Endodermal cell (in vitro differentiated cells): Measurements from ENCODE around the gene TRIM46. TPM values are rescaled to one million over a fixed set of nuclear protein-coding genes. Genes with fewer than 3 reads are reported as not detected.

Source experiments
- DNase-seq: peaks from one replicate; pipeline ENCODE4 v3.0.0-alpha.2; 2017
- H3K27ac ChIP-seq: 2 replicates; pipeline ENCODE4 v1.5.1; 2013; ENCODE audit warnings: mild to moderate bottlenecking, low read depth, low read length, moderate library complexity
- H3K27me3 ChIP-seq: 2 replicates; pipeline ENCODE4 v1.6.1; 2013; ENCODE audit warnings: mild to moderate bottlenecking, low read length, moderate library complexity; ENCODE audit not compliant: insufficient read depth, control insufficient read depth, poor library complexity, severe bottlenecking
- H3K36me3 ChIP-seq: 2 replicates; pipeline ENCODE4 v1.7.0; 2013; ENCODE audit warnings: mild to moderate bottlenecking, low read length, moderate library complexity; ENCODE audit not compliant: control insufficient read depth, insufficient read depth
- H3K4me1 ChIP-seq: one replicate; pipeline ENCODE4 v1.7.0; 2013; ENCODE audit warnings: low read length; ENCODE audit not compliant: control insufficient read depth, insufficient read depth
- H3K4me3 ChIP-seq: 2 replicates; pipeline ENCODE4 v1.5.1; 2013; ENCODE audit warnings: mild to moderate bottlenecking, low read length, moderate library complexity
- H3K9ac ChIP-seq: 2 replicates; pipeline ENCODE4 v1.6.1; 2013; ENCODE audit warnings: mild to moderate bottlenecking, low read length, moderate library complexity; ENCODE audit not compliant: poor library complexity, severe bottlenecking; ENCODE audit errors: extremely low read depth
- H3K9me3 ChIP-seq: 2 replicates; pipeline ENCODE4 v1.6.1; 2013; ENCODE audit warnings: mild to moderate bottlenecking, low read length, moderate library complexity; ENCODE audit not compliant: control insufficient read depth
- H3K27ac Mint-ChIP-seq: 2 replicates; pipeline ENCODE4 v1.8.0; 2020; ENCODE audit warnings: mixed read lengths
- H3K27me3 Mint-ChIP-seq: 2 replicates; pipeline ENCODE4 v1.8.0; 2021; ENCODE audit warnings: mild to moderate bottlenecking, mixed read lengths; ENCODE audit not compliant: insufficient read depth
- H3K36me3 Mint-ChIP-seq: 2 replicates; pipeline ENCODE4 v1.8.0; 2020; ENCODE audit warnings: low read depth, mixed read lengths
- H3K4me1 Mint-ChIP-seq: 2 replicates; pipeline ENCODE4 v1.8.0; 2020; ENCODE audit warnings: mixed read lengths
- H3K4me3 Mint-ChIP-seq: 2 replicates; pipeline ENCODE4 v1.8.0; 2020; ENCODE audit warnings: mild to moderate bottlenecking, moderate library complexity, mixed read lengths
- H3K9me3 Mint-ChIP-seq: 2 replicates; pipeline ENCODE4 v1.8.0; 2020; ENCODE audit warnings: mild to moderate bottlenecking, mixed read lengths
- CTCF ChIP-seq: fragments of 200-600 bp; sonication (generic); conservative IDR thresholded peaks from 2 replicates; pipeline ENCODE4 v1.5.0; 2021; ENCODE audit warnings: antibody characterized with exemption, mild to moderate bottlenecking
- WGBS, 2 experiments: methylation state at CpG; one replicate each; pipeline versions ENCODE4 v1.1.5 to v1.1.7; 2013; ENCODE audit warnings: missing lambda C conversion rate in 2 of 2, mixed read lengths in 1 of 2; ENCODE audit not compliant: insufficient coverage in 1 of 2, insufficient read length in 1 of 2; 5-methylcytosine and 5-hydroxymethylcytosine counted together
- total RNA-seq, 2 donors: library from RNA; stranded (reverse); fragmentation: NEBNext Ultra II Directional in 1 of 2; extraction: Animal tissue kit (Norgen Biotek cat#: 25700) in 1 of 2; gene quantifications; 2 replicates in 1 of 2; 3 replicates in 1 of 2; pipeline ENCODE4 v1.2.1, GENCODE V29; 2021

TRIM46 gene
- total RNA-seq, 2 donors from 2014 or later: 5.1 to 7.1 TPM

GRCh38 chr1:155133799-155134281 lies 39.8 kb upstream of the TRIM46 start:
- Histone ChIP-seq H3K27me3 (peaks cover 9% of the 10 kb centered on the region), H3K4me3 (no peak overlapping the region), H3K4me1 (peaks cover 16% of the 10 kb centered on the region), H3K9ac (no peak overlapping the region), H3K27ac (no peak overlapping the region), H3K36me3 (peaks cover 12% of the 10 kb centered on the region), H3K9me3 (no peaks in the 10 kb centered on the region)
- no peak for TF ChIP-seq CTCF
- DNase-seq: no peak
- Mint-ChIP-seq H3K4me1 (peaks cover 28% of the 10 kb centered on the region), H3K4me3 (peak overlapping the region; percentile 94), H3K9me3 (no peaks in the 10 kb centered on the region), H3K36me3 (peaks cover 18% of the 10 kb centered on the region), H3K27me3 (peaks cover 33% of the 10 kb centered on the region), H3K27ac (no peak overlapping the region)
- 86 to 95% methylated on average over 6 to 7 of the region's 7 CpGs for WGBS, 2 experiments

- no peak for DNase-seq
- Mint-ChIP-seq H3K4me1 (peaks cover 23% of the 10 kb centered on the region), H3K27me3 (peaks cover 29% of the 10 kb centered on the region), H3K4me3 (peak overlapping the region; percentile 94), H3K36me3 (peaks cover 20% of the 10 kb centered on the region), H3K9me3 (no peaks in the 10 kb centered on the region), H3K27ac (no peak overlapping the region)
- H3K9ac ChIP-seq: peak overlapping the region; percentile 86
- no peaks in the 10 kb centered on the region for H3K9me3 ChIP-seq
- peak overlapping the region; percentile 99 for H3K4me3 ChIP-seq
- 67 to 71% methylated on average over 1 of the region's 1 CpG for WGBS, 2 experiments
- peaks cover 12% of the 10 kb centered on the region for H3K36me3 ChIP-seq
- peaks cover 13% of the 10 kb centered on the region for H3K4me1 ChIP-seq
- peaks cover 4% of the 10 kb centered on the region for H3K27me3 ChIP-seq
- H3K27ac ChIP-seq: no peak overlapping the region
- no peak for TF ChIP-seq CTCF
These were observed 39.3 kb upstream of the TRIM46 start for GRCh38 chr1:155134322-155134721.

- Mint-ChIP-seq H3K27me3 (peaks cover 23% of the 10 kb centered on the region), H3K4me3 (peak overlapping the region; percentile 94), H3K36me3 (peaks cover 20% of the 10 kb centered on the region), H3K4me1 (peaks cover 18% of the 10 kb centered on the region), H3K9me3 (no peaks in the 10 kb centered on the region), H3K27ac (peak overlapping the region; percentile 99)
- Histone ChIP-seq H3K4me3 (peak overlapping the region; percentile 99), H3K27me3 (no peaks in the 10 kb centered on the region), H3K36me3 (peaks cover 12% of the 10 kb centered on the region), H3K9me3 (no peaks in the 10 kb centered on the region), H3K9ac (peak overlapping the region; percentile 86), H3K27ac (peak overlapping the region; percentile 88), H3K4me1 (peaks cover 7% of the 10 kb centered on the region)
- no peak for TF ChIP-seq CTCF
- DNase-seq: peak; percentile 87
- WGBS, 2 experiments: 9% methylated on average over 15 to 18 of the region's 18 CpGs
These were observed 38.7 kb upstream of the TRIM46 start for GRCh38 chr1:155134880-155135414.
